Urothelium cell line (cell line): ENCODE data around the gene SOCS2.

Experiments used
- DNase-seq: peaks from one replicate; pipeline ENCODE4 v3.0.0; 2011; ENCODE audit warnings: low spot score, mixed read lengths
- FAIRE-seq: peaks from 2 replicates; lab custom pipeline; 2011; peaks lifted over from hg19 to GRCh38; lab: Jason Lieb, UNC

The SOCS2 gene

DNA sequence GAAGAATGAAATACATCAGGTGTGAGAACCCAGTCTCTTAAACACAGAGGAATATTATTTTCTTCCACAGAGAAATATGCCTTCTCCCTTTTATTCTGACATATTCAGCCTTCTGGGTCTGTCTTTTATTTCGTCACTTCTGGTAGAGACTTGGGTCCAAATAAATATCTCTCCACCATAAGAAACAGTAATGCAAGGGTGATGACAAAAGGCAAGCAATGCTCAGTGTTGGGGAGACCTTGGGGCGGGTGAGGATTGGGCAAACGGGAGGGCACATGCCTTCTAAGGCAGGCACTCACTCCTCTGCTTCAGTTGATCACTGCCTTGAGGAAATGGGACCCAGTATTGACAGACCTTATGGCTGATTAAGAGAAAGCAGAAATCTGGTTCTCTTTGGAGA, 6.7 kb upstream of the SOCS2 start:
- no peak for FAIRE-seq
- DNase-seq: no peak

- FAIRE-seq: no peak
- no peak for DNase-seq
Observed at GRCh38 chr12:93567174-93567573, 5.3 kb upstream of the SOCS2 start.

DNA sequence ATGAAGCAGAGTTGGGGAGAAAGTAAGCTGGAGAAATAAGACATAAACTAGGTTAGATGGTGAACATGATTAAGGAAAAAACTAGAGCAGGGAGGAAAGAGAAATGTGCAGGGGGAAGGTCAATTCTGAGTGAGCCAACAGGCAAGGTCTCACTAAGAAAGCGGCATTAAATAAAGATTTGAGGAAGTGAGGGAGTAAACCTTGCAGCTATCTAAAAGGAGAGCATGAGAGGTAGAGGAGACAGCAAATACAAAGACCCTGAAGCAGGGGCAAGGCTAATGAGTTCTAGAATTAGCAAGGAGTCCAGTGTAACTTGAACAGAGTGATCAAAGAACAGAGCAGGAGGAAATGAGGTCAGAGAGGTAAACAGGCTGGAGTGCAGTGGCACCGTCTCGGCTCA, 4.4 kb upstream of the SOCS2 start:
- no peak for DNase-seq
- FAIRE-seq: no peak

DNA sequence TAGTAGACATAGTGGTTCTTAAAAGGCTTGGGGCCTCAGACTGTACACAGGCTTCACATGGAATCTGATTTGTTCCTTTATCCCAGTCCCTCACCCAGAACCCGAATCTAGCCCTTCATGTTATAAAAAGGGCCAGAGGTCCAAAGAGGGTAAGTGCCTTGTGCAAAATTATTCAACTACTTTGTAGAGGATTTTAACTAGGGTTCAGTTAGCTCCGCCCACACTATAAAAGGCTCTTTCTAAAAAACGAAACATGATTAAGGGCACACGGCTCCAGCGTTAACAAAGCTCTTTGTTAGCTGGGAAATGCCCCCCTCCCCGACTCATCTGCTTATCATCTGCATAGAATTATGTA, 3.2 kb upstream of the SOCS2 start:
- FAIRE-seq (no peak), DNase-seq (no peak)

DNA sequence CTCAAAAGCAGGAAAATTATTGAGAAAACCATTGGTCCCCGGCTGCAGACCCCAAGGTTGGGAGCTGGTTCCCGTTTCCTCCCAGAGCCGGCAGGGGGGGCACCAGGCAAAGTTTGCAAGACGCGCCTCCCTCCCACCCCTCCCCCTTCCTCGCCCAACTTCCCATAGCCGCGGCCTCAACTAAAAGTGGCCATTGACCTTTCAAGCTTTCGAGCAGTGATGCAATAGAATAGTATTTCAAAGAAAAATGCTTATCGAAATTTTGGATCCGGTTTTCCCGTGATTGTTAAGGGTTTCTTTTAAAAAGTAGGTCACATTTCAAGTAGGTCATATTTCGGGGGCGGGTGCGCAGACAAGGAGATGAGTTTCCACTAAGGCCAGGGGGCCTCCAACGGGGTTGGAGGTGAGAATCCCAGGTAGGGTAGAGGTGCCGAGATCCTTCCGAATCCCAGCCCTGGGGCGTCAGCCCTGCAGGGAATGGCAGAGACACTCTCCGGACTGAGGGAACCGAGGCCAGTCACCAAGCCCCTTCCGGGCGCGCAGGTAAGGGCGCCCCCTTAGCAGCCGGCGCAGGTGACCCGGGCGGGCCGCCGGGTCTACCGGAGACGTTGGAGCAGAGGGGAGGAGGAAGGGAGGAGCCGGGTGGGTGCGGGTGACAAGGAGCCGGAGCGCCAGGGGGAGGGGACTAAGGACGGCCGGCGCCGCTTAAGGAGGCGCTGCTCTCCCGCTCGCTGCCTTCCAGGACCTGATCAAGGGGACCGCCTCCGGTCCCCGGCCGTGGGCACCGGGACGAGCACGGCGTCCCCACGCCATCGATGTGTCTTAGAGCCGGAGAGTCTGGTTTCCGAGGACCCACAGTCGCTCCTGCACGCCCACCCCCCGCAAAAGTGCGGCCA, 2.6 kb upstream of the SOCS2 start:
- DNase-seq (peak; percentile 79), FAIRE-seq (no peak)

DNA sequence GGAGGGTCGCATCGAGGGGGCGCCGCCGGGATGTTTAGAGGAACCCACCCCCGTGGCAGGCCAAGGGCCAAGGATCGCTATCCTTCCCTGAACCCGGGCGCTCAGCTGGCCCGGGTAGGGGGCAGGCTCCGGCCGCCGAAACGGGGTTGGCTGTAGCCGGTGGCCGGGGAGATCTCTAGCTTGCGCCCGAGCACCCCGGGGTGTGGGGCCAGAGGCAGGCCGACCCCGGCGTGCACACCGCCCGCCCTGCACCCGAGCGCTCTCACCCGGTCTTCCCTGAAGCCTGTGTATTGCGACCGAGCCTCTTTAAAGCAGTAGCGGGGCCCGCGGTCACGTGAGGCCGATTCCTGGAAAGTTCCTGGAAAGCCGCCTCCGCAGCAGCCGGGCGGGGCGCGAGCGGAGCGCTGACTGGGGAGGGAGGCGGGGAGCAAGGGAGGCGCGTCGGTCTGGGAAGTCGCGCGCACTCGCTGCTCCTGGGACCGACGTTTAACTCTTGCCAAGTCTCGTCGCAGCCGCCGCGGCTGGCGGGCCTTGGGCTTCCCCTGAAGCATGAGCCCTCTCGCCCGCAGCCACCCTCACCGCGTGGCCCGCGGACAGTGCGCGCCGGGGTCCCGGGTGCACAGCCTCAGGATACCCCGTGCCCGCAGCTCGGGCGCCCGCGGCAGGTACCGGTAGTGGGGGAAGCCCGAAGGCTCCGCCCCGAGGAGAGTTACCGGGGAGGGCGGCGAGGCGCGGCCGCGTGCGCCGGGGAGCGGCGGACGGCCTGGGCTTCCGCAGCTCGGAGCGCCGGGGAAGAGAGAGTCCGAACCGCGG, 1.7 kb upstream of the SOCS2 start:
- no peak for DNase-seq
- FAIRE-seq: no peak

GRCh38 chr12:93571365-93571924, 1.0 kb upstream of the SOCS2 start:
- no peak for DNase-seq
- FAIRE-seq: no peak

DNA sequence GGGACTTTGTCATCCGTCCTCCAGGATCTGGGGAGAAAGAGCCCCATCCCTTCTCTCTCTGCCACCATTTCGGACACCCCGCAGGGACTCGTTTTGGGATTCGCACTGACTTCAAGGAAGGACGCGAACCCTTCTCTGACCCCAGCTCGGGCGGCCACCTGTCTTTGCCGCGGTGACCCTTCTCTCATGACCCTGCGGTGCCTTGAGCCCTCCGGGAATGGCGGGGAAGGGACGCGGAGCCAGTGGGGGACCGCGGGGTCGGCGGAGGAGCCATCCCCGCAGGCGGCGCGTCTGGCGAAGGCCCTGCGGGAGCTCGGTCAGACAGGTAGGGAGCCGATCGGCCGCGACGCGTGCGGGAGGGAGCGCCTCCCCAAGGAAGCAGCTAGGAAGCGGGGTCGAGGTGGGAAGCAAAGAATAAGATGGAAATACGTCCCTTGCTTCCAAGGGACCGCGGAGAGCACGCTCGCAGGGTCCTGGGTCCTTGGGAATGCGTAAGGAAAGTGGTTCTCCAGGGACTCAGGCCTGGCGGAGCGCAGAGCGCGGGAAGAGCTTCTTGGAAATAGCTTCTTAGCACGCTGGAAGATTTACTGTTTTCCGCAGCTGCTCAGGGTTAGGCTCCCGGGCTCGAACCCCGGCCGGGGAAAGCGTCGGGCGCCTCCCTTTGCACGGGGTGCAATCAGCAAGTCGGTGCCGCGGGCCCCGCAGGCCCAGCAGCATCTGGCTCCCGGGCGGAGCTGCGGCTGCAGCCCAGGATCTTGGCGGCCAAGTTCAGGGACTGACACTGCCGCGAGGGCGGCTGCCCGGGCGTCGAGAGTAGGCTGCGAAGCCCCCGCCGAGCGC, 457 bp downstream of the SOCS2 start:
- FAIRE-seq (no peak), DNase-seq (no peak)

GRCh38 chr12:93573552-93574223, 1.2 kb downstream of the SOCS2 start:
- FAIRE-seq (no peak), DNase-seq (no peak)

- no peak for FAIRE-seq
- no peak for DNase-seq
Observed at GRCh38 chr12:93577222-93577621, 4.7 kb downstream of the SOCS2 start.

GRCh38 chr12:93578221-93578620, 5.7 kb downstream of the SOCS2 start:
- DNase-seq (no peak), FAIRE-seq (no peak)

- no peak for FAIRE-seq
- DNase-seq: no peak
Observed at GRCh38 chr12:93580682-93581081, 8.2 kb downstream of the SOCS2 start.

DNA sequence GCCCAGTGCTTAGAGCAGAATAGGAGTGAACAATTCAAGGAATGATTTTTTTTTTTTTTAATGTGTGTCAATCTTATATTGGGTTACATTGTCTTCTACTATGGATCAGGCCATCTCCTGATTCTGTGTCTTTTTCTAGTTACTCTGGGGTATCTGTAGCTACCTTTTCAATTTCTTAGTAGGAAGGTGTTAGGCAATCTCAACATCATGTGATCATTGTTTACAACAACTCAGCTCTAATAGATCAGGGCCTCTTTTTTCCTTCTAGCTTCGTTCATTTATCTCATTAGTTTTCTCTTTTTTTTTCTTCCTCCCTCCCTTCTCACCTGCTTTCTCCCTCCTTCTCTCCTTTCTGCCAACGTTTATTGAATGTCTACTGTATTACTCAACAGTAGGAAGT, 8.9 kb downstream of the SOCS2 start:
- no peak for DNase-seq
- no peak for FAIRE-seq

- DNase-seq: no peak
- no peak for FAIRE-seq
Observed at GRCh38 chr12:93582351-93582750, 9.9 kb downstream of the SOCS2 start.

DNA sequence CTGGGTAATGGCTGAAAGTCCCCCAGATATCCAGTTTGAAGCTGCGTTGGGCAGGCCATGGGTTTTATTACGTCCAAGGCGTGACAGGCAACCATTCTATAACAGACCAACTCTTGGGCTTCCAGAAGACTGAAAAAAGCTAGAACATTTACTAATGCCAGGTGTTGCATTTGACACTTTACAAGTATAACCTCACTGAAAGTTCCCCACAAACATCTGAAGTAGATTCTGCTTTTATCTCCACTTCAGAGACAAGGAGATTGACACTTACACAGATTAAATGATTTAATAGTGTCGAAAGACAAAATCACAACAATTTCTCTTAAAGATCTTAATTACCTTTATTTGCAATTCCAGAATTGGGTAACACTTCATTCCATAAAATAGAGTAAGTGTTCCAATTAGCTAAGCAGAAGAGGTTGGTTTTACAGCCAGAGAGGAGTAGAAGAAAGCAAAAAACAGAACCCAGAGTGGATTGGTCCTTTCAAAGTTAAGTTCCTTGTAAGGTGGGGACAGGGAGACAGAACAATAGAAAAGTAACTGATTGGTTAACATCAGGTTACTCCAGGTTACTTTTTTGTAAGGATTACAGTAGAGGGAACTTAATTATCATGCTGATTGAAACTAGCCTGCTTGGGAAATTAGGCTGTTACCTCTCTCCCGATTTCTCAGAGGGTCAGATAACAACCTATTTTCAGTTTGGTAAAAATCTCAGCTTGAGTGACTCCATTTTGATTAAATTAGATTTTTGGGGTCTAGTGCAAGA, 11.3 kb downstream of the SOCS2 start:
- FAIRE-seq (no peak), DNase-seq (no peak)

DNA sequence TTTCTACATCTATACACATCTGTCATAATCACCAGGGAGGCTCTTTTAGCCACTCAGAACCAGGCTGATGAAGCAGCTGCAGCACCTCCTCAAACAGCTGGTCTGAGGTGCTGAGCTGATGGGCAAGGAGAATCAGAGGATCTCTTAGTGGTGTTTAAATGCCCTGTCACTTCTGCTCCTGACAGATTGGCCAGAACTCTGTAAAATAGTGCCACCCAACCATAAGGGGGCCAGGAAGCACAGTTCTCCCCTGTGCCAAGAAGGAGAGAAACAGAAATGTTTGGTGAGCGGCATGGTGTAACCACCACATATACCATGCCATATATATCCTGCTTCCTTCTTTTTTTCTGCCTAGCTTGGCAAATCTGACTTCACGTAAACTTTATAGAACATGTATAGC, 12.8 kb downstream of the SOCS2 start:
- FAIRE-seq: no peak
- DNase-seq: no peak

DNA sequence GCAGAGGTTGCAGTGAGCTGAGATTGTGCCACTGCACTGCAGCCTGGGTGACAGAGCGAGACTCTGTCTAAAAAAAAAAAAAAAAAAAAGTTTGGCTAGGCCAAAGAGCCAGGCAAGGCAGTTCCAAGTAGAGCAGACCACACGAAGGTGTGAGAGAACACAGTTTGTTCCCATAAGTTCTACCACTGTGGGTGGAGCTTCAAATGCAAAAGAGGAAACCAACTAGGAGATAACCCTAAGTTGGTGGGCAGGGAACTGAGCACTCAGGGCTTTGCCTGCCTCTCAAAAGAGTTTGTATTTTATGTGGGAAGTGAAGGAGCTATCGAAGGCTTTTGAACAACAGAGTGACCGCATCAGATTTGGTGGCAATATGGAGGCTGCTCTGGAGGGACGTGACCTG, 15.1 kb downstream of the SOCS2 start:
- no peak for FAIRE-seq

GRCh38 chr12:93589081-93589480, 16.6 kb downstream of the SOCS2 start:
- DNase-seq (no peak), FAIRE-seq (no peak)

More for the DNA sequence above, 15.1 kb downstream of the SOCS2 start:
- no peak for DNase-seq

DNA sequence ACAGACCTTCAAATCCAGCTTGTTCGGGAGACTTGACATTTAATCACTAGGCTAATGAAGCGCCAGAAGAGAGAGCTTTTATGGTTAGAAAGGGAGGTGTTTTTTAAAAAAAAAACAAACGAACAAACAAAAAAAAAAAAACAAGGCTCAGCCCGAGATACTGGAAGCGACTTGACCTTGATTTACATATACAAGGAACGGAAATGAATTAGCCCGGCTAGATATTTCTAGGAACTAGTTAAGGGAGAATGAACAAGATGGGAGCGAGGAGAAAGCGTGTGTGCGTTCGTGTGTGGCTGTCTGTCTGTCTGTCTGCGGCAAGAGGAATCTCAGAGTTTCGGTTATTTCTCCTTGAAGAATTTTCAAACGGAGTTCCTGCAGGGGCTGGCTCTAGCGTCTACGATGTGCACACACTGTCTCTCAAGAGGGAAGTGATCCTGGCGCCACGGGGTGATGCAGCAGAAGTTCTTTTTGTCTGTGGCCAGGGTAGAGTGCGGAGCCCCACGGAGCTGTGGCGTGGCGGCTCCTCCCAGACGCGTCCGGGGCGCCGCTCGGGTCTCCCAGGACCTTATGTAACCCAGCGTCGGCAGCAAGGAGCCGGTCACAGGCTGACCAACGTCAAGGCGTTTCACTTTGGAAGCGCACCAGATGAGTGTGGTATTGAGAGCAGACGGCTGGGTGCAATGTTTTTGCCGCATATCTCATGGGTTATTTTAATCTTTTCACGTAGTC, 18.8 kb downstream of the SOCS2 start:
- FAIRE-seq: no peak
- peak; percentile 76 for DNase-seq
